Activated CD8-positive, alpha-beta memory T cell treated with anti-CD3 and anti-CD28 coated beads, Interleukin-2, amount 10 ng/mL, durations not matched to agents 7 days and 5 days (primary cell): ENCODE results near the gene ZNF415. TPM values are rescaled to one million over a fixed set of nuclear protein-coding genes. Genes with fewer than 3 reads are reported as not detected.

Experiments used
- ATAC-seq: fragments of 150-1000 bp; cut with Tn5 transposase; one replicate; pipeline ENCODE4 v1.10.0; 2021; ENCODE audit warnings: moderate library complexity
- CTCF ChIA-PET: fragments of 350-600 bp; sonication (Branson Sonifier 250); formaldehyde crosslinking; loops from one replicate; lab custom pipeline; 2021; ENCODE audit warnings: antibody characterized with exemption; lab: Charles Lee
- DNase-seq: peaks from one replicate; pipeline ENCODE4 v3.0.0-alpha.2; 2020
- H3K27ac Mint-ChIP-seq: one replicate; pipeline ENCODE4 v1.8.0; 2021; ENCODE audit warnings: mild to moderate bottlenecking, mixed read lengths
- H3K27me3 Mint-ChIP-seq: one replicate; pipeline ENCODE4 v1.8.0; 2021; ENCODE audit warnings: mixed read lengths
- H3K36me3 Mint-ChIP-seq: one replicate; pipeline ENCODE4 v1.8.0; 2021; ENCODE audit warnings: mild to moderate bottlenecking, mixed read lengths
- H3K4me1 Mint-ChIP-seq: one replicate; pipeline ENCODE4 v1.8.0; 2021; ENCODE audit warnings: mixed read lengths
- H3K4me3 Mint-ChIP-seq: one replicate; pipeline ENCODE4 v1.8.0; 2021; ENCODE audit warnings: mild to moderate bottlenecking, moderate library complexity, mixed read lengths
- H3K9me3 Mint-ChIP-seq: one replicate; pipeline ENCODE4 v1.8.0; 2022; ENCODE audit warnings: low read depth, mixed read lengths
- total RNA-seq, 2 experiments: library from RNA; stranded (reverse); gene quantifications; one replicate each; pipeline ENCODE4 v1.2.3, GENCODE V29; 2021

ZNF415 gene
- total RNA-seq = under 1 TPM; 0.35 to 0.61 TPM

DNA sequence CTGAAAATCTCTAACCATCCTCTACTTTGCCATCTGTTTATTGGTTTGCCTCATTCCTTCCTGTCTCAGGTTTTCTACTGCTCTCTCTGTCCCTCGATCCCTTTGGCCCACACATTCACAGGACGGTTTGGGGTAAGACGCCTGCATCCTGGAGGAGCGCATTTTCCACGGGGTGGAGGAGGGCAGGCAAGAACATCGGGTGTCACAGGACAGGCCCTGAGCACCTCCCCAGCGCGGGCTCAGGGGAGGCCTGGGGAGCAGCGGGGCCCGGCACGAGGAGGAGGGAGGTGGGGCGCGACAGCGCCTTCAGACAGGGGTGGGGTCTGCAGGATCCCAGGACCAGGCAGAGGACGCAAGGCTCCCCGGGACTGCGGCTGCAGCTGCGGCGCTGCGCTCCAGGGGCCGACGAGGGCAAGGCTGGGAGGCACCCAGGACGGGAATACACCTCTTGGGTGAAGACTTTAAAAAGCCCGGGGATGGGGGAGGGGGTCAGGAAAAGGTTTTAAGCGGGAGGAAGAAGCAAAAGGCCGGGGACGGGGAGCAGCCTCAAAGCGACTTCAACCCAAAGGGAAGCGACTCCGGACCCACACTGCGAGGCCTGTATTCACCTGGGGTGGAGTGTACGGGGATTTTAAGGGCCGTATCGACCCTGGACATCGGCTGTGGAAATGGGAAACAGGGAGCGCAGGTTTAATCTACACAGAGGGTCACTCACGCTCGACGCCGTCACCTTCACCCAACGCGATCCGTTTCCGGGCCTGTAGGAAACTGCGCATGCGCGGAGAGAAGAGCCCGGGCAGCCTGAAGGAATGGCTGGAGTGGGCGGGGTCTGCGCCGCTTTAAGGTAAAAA, at the start of gene ZNF415:
Gene ZNF415 (minus strand): TSS at position 770 of the 851 bp plus-strand sequence. CDS start 10,234 bp downstream, outside the sequence.
- CTCF ChIA-PET = no interaction called here
- no peaks in the 10 kb centered on the region for H3K4me1 Mint-ChIP-seq
- H3K9me3 Mint-ChIP-seq = peaks cover 40% of the 10 kb centered on the region
- no peak within 1 kb of the TSS for H3K4me3 Mint-ChIP-seq
- ATAC-seq (no peak), DNase-seq (peak; percentile 43)
- peaks cover 9% of the 10 kb centered on the region for H3K27me3 Mint-ChIP-seq
- H3K36me3 Mint-ChIP-seq = peaks cover 21% of the 10 kb centered on the region
- no peak within 1 kb of the TSS for H3K27ac Mint-ChIP-seq

- no peaks in the 10 kb centered on the region for H3K27me3 Mint-ChIP-seq
- ATAC-seq (no peak), DNase-seq (no peak)
- H3K27ac Mint-ChIP-seq = no peak overlapping the region
- no peaks in the 10 kb centered on the region for H3K4me1 Mint-ChIP-seq
- peaks cover 25% of the 10 kb centered on the region for H3K9me3 Mint-ChIP-seq
- H3K36me3 Mint-ChIP-seq = peaks cover 46% of the 10 kb centered on the region
- CTCF ChIA-PET = no interaction called here
- H3K4me3 Mint-ChIP-seq = no peak overlapping the region
Measured at GRCh38 chr19:53182202-53182601, 49.5 kb upstream of the ZNF415 start.

- Mint-ChIP-seq H3K4me1 (no peaks in the 10 kb centered on the region), H3K9me3 (peaks cover 39% of the 10 kb centered on the region), H3K36me3 (peaks cover 47% of the 10 kb centered on the region), H3K4me3 (no peak overlapping the region), H3K27me3 (no peaks in the 10 kb centered on the region), H3K27ac (no peak overlapping the region)
- ATAC-seq (no peak), DNase-seq (no peak)
- CTCF ChIA-PET = no interaction called here
Measured at GRCh38 chr19:53177986-53178385, 45.3 kb upstream of the ZNF415 start.

GRCh38 chr19:53172889-53173288, 40.2 kb upstream of the ZNF415 start:
- CTCF ChIA-PET = no interaction called here

GRCh38 chr19:53165691-53166091, 33.0 kb upstream of the ZNF415 start:
- no peak overlapping the region for H3K4me3 Mint-ChIP-seq
- no peaks in the 10 kb centered on the region for H3K4me1 Mint-ChIP-seq
- peaks cover 27% of the 10 kb centered on the region for H3K36me3 Mint-ChIP-seq
- DNase-seq (no peak), ATAC-seq (no peak)
- CTCF ChIA-PET = no interaction called here
- H3K27ac Mint-ChIP-seq = no peak overlapping the region
- H3K9me3 Mint-ChIP-seq = peaks cover 34% of the 10 kb centered on the region
- H3K27me3 Mint-ChIP-seq = no peaks in the 10 kb centered on the region

More at GRCh38 chr19:53172889-53173288, 40.2 kb upstream of the ZNF415 start:
- Mint-ChIP-seq H3K4me3 (no peak overlapping the region), H3K9me3 (peaks cover 38% of the 10 kb centered on the region), H3K4me1 (no peaks in the 10 kb centered on the region), H3K27ac (no peak overlapping the region), H3K36me3 (peaks cover 25% of the 10 kb centered on the region), H3K27me3 (no peaks in the 10 kb centered on the region)
- DNase-seq (no peak), ATAC-seq (no peak)

DNA sequence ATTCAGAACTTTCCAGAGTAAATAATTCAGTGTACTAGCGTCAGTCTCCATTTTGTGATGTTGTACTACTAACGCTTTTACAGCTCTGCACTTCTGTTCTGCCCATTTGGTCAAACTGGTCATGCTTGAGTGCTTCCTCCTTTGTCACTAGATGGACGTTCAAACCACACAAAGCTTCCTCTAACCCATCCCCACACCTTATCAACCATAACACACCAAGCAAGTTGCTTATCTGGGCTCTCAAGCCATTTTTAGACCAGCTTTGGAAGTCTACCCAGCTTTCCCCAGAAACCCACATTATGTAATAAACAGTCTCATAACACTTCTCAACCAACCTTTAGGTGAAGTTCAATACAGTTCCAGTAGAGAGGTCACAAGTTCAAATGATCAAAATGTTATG, 28.4 kb upstream of the ZNF415 start:
- Mint-ChIP-seq H3K4me1 (peaks cover 16% of the 10 kb centered on the region), H3K9me3 (peaks cover 50% of the 10 kb centered on the region), H3K27me3 (no peaks in the 10 kb centered on the region), H3K27ac (no peak overlapping the region), H3K36me3 (peaks cover 49% of the 10 kb centered on the region), H3K4me3 (no peak overlapping the region)
- CTCF ChIA-PET = no interaction called here
- ATAC-seq = no peak
- no peak for DNase-seq

GRCh38 chr19:53160350-53160749, 27.6 kb upstream of the ZNF415 start:
- Mint-ChIP-seq H3K36me3 (peaks cover 47% of the 10 kb centered on the region), H3K27ac (no peak overlapping the region), H3K4me1 (peaks cover 16% of the 10 kb centered on the region), H3K4me3 (no peak overlapping the region), H3K27me3 (no peaks in the 10 kb centered on the region), H3K9me3 (peaks cover 43% of the 10 kb centered on the region)
- DNase-seq = no peak
- CTCF ChIA-PET = no interaction called here
- ATAC-seq = no peak

DNA sequence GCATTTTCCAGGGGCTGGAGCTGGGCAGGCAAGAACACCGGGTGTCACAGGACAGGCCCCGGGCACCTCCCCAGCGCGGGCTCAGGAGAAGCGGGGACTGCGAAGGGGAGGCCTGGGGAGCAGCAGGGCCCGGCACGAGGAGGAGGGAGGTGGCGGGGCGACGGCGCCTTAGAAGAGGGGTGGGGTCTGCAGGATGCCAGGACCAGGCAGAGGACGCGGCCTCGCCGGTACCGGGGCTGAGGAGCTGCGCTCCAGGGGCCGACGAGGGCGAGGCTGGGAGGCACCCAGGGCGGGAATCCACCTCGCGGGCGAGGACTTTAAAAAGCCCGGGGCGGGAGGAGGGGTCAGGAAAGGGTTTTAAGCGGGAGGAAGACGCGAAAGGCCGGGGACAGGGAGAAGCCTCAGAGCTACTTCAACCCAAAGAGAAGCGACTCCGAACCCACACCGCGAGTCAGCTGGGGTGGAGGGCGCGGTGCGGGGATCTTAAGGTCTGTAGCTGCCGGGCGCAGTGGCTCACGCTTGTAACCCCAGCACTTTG, 25.5 kb upstream of the ZNF415 start:
- Mint-ChIP-seq H3K9me3 (peaks cover 35% of the 10 kb centered on the region), H3K4me3 (peak overlapping the region; percentile 69), H3K27me3 (no peaks in the 10 kb centered on the region), H3K4me1 (peaks cover 16% of the 10 kb centered on the region), H3K36me3 (peaks cover 54% of the 10 kb centered on the region), H3K27ac (peak overlapping the region; percentile 83)
- ATAC-seq (peak; percentile 24), DNase-seq (peak; percentile 46)
- CTCF ChIA-PET = interaction anchor here (1.3 kb wide), 1 partner anchor 56 kb away, joined by 3 read pairs; no protein-coding TSS in a partner anchor

DNA sequence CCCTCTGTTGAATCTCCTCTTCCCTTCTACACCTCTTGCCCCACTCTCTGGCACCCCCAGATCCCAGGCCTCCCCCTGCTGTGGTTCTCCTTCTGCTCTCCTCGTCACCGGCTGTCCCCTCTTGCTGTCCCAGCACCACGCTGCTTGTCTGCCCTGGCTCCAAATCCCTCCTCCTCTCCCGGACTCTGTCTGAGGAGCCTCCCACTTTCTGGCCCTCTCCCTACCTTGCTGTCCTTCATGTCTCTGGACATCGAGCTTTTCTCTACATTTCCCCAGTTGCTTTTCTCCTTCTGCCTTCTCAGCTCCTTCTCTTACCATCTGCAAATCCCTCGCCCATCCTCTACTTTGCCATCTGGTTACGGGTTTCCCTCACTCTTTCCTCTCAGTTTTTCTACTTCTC, 24.9 kb upstream of the ZNF415 start:
- peaks cover 57% of the 10 kb centered on the region for H3K36me3 Mint-ChIP-seq
- CTCF ChIA-PET = no interaction called here

DNA sequence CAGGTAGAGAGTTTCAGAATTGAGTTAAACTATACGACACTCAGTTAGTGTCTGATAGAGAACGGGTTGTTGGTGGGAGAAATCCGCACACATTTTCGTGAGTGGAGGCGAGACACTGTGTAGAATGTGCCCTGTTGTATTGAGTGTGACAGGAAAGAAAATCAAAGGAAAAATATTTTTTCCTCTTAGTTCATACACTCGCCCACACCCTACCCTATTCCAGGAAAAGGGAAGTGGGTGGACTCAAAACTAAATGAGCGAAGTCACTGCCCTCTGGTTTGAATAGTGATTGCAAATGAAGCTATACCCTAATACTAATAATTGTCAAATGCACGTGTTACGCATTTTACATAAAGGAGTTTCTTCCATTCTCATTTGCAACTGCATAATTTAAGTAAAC, 24.1 kb upstream of the ZNF415 start:
- DNase-seq (no peak), ATAC-seq (no peak)
- peaks cover 60% of the 10 kb centered on the region for H3K36me3 Mint-ChIP-seq
- H3K4me1 Mint-ChIP-seq = peaks cover 16% of the 10 kb centered on the region
- no peaks in the 10 kb centered on the region for H3K27me3 Mint-ChIP-seq
- peaks cover 38% of the 10 kb centered on the region for H3K9me3 Mint-ChIP-seq
- no peak overlapping the region for H3K27ac Mint-ChIP-seq
- CTCF ChIA-PET = no interaction called here
- H3K4me3 Mint-ChIP-seq = peak overlapping the region; percentile 69

More for the DNA sequence above, 24.9 kb upstream of the ZNF415 start:
- ATAC-seq = no peak
- Mint-ChIP-seq H3K9me3 (peaks cover 36% of the 10 kb centered on the region), H3K4me3 (peak overlapping the region; percentile 69), H3K27ac (peak overlapping the region; percentile 24), H3K27me3 (no peaks in the 10 kb centered on the region), H3K4me1 (peaks cover 16% of the 10 kb centered on the region)
- DNase-seq = no peak

DNA sequence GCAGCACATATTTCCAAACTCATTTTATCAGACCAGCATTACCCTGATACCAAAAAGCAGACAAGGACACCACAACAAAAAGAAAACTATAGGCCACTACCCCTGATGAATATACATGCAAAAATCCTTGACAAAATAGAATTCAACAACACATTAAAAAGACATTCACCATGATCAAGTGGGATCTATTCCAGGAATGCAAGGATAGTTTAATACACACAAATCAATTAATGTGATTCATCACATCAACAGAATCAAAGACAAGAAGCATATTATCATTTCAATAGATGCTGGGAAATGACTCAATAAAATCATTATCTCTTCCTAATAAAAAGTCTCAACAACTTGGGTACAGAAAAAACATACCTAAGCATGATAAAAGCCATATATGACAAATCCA, 14.9 kb upstream of the ZNF415 start:
- CTCF ChIA-PET = no interaction called here
- H3K36me3 Mint-ChIP-seq = peaks cover 78% of the 10 kb centered on the region
- no peaks in the 10 kb centered on the region for H3K4me1 Mint-ChIP-seq
- ATAC-seq (no peak), DNase-seq (no peak)
- H3K4me3 Mint-ChIP-seq = no peak overlapping the region
- peaks cover 40% of the 10 kb centered on the region for H3K9me3 Mint-ChIP-seq
- no peak overlapping the region for H3K27ac Mint-ChIP-seq
- H3K27me3 Mint-ChIP-seq = no peaks in the 10 kb centered on the region

DNA sequence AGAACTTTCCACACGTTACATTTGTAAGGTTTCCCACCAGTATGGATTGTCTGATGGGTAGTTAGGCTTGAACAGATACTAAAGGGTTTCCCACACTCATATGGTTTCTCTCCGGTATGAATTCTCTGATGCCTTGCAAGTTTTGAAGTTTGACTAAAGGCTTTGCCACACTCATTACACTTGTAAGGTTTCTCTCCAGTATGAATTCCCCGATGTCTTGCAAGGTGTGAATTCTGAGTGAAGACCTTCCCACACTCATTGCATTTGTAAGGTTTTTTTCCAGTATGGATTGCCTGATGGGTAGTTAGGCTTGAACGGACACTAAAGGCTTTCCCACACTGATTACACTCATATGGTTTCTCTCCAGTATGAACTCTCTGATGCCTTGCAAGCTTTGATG, 7.6 kb upstream of the ZNF415 start:
- CTCF ChIA-PET = no interaction called here
- ATAC-seq (no peak), DNase-seq (no peak)
- H3K27me3 Mint-ChIP-seq = no peaks in the 10 kb centered on the region
- no peaks in the 10 kb centered on the region for H3K4me1 Mint-ChIP-seq
- no peak overlapping the region for H3K27ac Mint-ChIP-seq
- H3K9me3 Mint-ChIP-seq = peaks cover 51% of the 10 kb centered on the region
- H3K4me3 Mint-ChIP-seq = no peak overlapping the region
- H3K36me3 Mint-ChIP-seq = peaks cover 50% of the 10 kb centered on the region

- Mint-ChIP-seq H3K9me3 (peaks cover 43% of the 10 kb centered on the region), H3K27me3 (peaks cover 7% of the 10 kb centered on the region), H3K36me3 (peaks cover 33% of the 10 kb centered on the region), H3K27ac (no peak overlapping the region), H3K4me3 (no peak overlapping the region), H3K4me1 (no peaks in the 10 kb centered on the region)
- CTCF ChIA-PET = no interaction called here
- DNase-seq (no peak), ATAC-seq (no peak)
Measured at GRCh38 chr19:53136432-53136831, 3.7 kb upstream of the ZNF415 start.

- peaks cover 19% of the 10 kb centered on the region for H3K36me3 Mint-ChIP-seq
- no peak overlapping the region for H3K4me3 Mint-ChIP-seq
- no peak for ATAC-seq
- H3K27me3 Mint-ChIP-seq = peaks cover 9% of the 10 kb centered on the region
- H3K4me1 Mint-ChIP-seq = no peaks in the 10 kb centered on the region
- no peak overlapping the region for H3K27ac Mint-ChIP-seq
- CTCF ChIA-PET = no interaction called here
- DNase-seq = no peak
- H3K9me3 Mint-ChIP-seq = peaks cover 39% of the 10 kb centered on the region
Measured at GRCh38 chr19:53131727-53132126, 983 bp downstream of the ZNF415 start.
